ENCODE measurements around the gene TMEM135.

The TMEM135 gene

GRCh38 chr11:87076260-87076783 lies 38.6 kb downstream of the TMEM135 start:
- no peak for DNase-seq (ENCODE audit: low read depth)
- TF ChIP-seq, protein P1, sequence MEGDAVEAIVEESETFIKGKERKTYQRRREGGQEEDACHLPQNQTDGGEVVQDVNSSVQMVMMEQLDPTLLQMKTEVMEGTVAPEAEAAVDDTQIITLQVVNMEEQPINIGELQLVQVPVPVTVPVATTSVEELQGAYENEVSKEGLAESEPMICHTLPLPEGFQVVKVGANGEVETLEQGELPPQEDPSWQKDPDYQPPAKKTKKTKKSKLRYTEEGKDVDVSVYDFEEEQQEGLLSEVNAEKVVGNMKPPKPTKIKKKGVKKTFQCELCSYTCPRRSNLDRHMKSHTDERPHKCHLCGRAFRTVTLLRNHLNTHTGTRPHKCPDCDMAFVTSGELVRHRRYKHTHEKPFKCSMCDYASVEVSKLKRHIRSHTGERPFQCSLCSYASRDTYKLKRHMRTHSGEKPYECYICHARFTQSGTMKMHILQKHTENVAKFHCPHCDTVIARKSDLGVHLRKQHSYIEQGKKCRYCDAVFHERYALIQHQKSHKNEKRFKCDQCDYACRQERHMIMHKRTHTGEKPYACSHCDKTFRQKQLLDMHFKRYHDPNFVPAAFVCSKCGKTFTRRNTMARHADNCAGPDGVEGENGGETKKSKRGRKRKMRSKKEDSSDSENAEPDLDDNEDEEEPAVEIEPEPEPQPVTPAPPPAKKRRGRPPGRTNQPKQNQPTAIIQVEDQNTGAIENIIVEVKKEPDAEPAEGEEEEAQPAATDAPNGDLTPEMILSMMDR (IDR thresholded peaks at IDR 0.05; ENCODE audit: low read length, missing control alignments), result no peak
- no peak overlapping the region for H3K4me3 ChIP-seq (replicated peaks; ENCODE audit: low read depth, low read length)

DNA sequence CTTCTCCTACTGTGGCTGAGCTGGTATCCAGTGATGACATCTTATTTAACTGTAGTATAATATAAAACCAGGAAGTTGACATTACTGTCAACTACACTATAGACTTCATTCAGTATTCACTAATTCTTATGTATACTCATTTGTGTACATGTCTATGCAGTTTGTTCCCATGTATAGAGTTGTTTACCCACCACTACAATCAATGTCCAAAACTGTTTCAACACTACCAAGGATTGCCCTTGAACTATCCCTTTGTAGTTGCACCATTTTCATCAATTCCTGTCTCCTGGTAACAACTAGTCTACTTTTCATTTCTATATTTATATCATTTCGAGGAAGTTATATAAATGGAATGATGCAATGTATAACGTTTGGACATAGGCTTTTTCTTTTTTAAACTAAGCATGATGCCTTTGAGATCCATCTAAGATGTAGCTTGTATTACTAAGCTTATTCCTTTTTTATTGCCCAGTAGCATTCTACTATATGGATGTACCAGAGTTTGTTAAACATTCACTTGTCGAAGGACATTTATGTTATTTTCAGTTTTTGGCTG lies 39.2 kb downstream of the TMEM135 start:
- DNase-seq (ENCODE audit: low read depth), result no peak
- TF ChIP-seq, protein P1 (IDR thresholded peaks at IDR 0.05; ENCODE audit: low read length, missing control alignments), result no peak
- H3K4me3 ChIP-seq (replicated peaks; ENCODE audit: low read depth, low read length), result no peak overlapping the region

DNA sequence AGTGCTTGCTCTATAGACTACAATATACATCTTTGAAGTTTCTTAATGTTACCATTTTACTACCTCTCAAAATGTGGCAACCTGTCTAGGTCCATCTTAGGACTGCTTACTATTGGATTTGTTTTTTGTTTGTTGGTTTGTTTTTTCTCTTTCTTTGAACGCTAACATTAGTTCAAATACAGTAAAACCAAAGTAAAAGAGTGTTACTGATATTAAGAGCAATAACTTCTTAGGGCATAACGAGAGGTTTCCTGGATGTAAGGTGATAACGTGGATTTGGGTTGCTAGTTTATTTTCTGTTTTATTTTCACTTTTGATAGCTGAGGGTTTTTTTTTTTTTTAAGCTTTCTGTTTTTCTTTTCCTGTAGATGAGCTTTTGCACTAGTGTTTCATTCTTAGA lies 43.6 kb downstream of the TMEM135 start:
- TF ChIP-seq, protein P1 (IDR thresholded peaks at IDR 0.05; ENCODE audit: low read length, missing control alignments), result no peak
- DNase-seq (ENCODE audit: low read depth), result no peak
- H3K4me3 ChIP-seq (replicated peaks; ENCODE audit: low read depth, low read length), result no peak overlapping the region

DNA sequence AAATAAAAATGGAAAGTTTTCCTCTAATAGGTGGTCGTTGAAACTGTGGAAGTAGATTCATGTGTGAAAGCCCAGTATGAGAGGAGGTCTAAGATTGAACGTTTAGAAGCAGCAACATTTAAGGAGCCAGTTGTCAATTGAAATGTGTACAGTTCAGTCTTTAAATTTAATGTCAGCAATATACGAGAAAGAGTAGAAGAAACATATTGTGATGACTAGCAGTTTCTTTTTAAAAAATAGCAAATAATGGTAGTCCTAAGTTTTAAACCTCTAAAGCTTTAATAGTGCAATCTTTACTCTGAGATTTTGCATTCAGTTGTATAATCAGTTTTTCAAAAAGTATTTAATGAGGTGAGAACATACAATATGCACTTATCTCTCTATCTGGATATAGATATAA lies 44.9 kb downstream of the TMEM135 start:
- TF ChIP-seq, protein P1 (IDR thresholded peaks at IDR 0.05; ENCODE audit: low read length, missing control alignments), result no peak
- no peak for DNase-seq (ENCODE audit: low read depth)
- H3K4me3 ChIP-seq (replicated peaks; ENCODE audit: low read depth, low read length), result no peak overlapping the region

DNA sequence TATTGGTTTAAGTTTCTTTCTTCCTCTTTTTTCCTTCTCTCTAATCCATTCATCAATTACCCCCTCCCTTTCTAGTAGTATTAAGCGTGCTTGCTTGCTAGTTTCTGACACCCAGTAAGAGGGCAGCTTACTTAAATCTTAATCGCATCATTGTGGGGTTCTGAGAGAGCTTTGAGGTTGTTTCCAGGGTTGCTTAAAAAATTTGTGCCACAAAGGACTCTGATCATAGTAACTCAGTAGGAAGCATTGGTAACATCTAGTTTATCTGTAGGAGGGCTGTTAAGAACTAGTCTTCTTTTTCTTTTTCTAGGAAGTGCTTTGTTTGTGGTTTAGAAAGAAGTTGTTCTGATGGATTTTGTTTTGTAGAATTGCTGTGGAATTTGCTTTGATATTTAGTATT lies 45.3 kb downstream of the TMEM135 start:
- DNase-seq (ENCODE audit: low read depth), result no peak
- H3K4me3 ChIP-seq (replicated peaks; ENCODE audit: low read depth, low read length), result no peak overlapping the region
- TF ChIP-seq, protein P1 (IDR thresholded peaks at IDR 0.05; ENCODE audit: low read length, missing control alignments), result no peak

DNA sequence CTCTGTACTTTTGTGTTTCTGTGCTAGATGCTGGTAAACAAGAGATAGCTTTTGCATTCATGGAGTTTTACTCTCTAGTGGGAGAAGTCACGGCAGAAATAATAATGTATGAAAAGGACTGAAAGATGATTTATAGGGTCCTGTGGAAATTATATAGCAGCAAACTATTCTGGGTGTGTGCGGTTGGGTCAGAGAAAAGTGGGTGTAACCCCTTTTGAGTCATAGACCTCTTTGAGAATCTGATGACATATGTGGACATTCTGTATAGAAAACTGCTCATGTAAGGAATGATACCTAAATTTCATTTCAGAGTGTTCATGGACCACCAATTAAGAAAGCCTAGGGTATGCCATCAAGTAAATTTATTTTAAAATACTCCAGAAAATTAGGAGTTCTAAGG lies 54.4 kb downstream of the TMEM135 start:
- TF ChIP-seq, protein P1 (IDR thresholded peaks at IDR 0.05; ENCODE audit: low read length, missing control alignments), result no peak
- peak; percentile 6 for DNase-seq (ENCODE audit: low read depth)

GRCh38 chr11:87092567-87092966 lies 54.8 kb downstream of the TMEM135 start:
- no peak for DNase-seq (ENCODE audit: low read depth)
- H3K4me3 ChIP-seq (replicated peaks; ENCODE audit: low read depth, low read length), result no peak overlapping the region
- TF ChIP-seq, protein P1 (IDR thresholded peaks at IDR 0.05; ENCODE audit: low read length, missing control alignments), result no peak

More for the DNA sequence above, 54.4 kb downstream of the TMEM135 start:
- no peak overlapping the region for H3K4me3 ChIP-seq (replicated peaks; ENCODE audit: low read depth, low read length)
